WTC11 (cell line): ENCODE data around the gene ITGB3.

Experiments used
- ATF1 ChIP-seq: sonication (generic); formaldehyde crosslinking; IDR thresholded peaks from 2 replicates; pipeline ENCODE4 v1.8.1; 2023; ENCODE audit warnings: mild to moderate bottlenecking, moderate library complexity, missing genetic modification reagents
- ATF3 ChIP-seq: sonication (generic); formaldehyde crosslinking; conservative IDR thresholded peaks from 2 replicates; pipeline ENCODE4 v1.8.1; 2022; ENCODE audit warnings: mild to moderate bottlenecking, missing genetic modification reagents
- CTCF ChIP-seq: fragments of 200-600 bp; IDR thresholded peaks from 2 replicates; pipeline ENCODE4 v1.8.0; 2022; ENCODE audit warnings: antibody characterized with exemption
- ETV6 ChIP-seq: sonication (generic); formaldehyde crosslinking; IDR thresholded peaks from 2 replicates; pipeline ENCODE4 v1.8.1; 2022; ENCODE audit warnings: mild to moderate bottlenecking, missing genetic modification reagents
- JUN ChIP-seq: sonication (generic); formaldehyde crosslinking; IDR thresholded peaks from 2 replicates; pipeline ENCODE4 v1.8.0; 2023; ENCODE audit warnings: mild to moderate bottlenecking, missing genetic modification reagents
- NFE2L1 ChIP-seq: sonication (generic); formaldehyde crosslinking; IDR thresholded peaks from 2 replicates; pipeline ENCODE4 v1.8.1; 2023; ENCODE audit warnings: missing genetic modification reagents
- TEAD4 ChIP-seq: sonication (generic); formaldehyde crosslinking; IDR thresholded peaks from 2 replicates; pipeline ENCODE4 v1.8.0; 2022; ENCODE audit warnings: mild to moderate bottlenecking, missing genetic modification reagents
- ZNF423 ChIP-seq: fragments of 250-450 bp; sonication (Bioruptor Pico); IDR thresholded peaks from 2 replicates; pipeline ENCODE4 v2.1.2; 2022; ENCODE audit warnings: mild to moderate bottlenecking, moderate library complexity
- TF ChIP-seq, protein P1 (sequence below): sonication (generic); formaldehyde crosslinking; IDR thresholded peaks from 2 replicates; pipeline ENCODE4 v1.8.0; 2022; ENCODE audit warnings: mild to moderate bottlenecking, missing genetic modification reagents
- TF ChIP-seq, protein P2 (sequence below): sonication (generic); formaldehyde crosslinking; IDR thresholded peaks from 2 replicates; pipeline ENCODE4 v1.8.0; 2022; ENCODE audit warnings: mild to moderate bottlenecking, missing genetic modification reagents

DNA sequence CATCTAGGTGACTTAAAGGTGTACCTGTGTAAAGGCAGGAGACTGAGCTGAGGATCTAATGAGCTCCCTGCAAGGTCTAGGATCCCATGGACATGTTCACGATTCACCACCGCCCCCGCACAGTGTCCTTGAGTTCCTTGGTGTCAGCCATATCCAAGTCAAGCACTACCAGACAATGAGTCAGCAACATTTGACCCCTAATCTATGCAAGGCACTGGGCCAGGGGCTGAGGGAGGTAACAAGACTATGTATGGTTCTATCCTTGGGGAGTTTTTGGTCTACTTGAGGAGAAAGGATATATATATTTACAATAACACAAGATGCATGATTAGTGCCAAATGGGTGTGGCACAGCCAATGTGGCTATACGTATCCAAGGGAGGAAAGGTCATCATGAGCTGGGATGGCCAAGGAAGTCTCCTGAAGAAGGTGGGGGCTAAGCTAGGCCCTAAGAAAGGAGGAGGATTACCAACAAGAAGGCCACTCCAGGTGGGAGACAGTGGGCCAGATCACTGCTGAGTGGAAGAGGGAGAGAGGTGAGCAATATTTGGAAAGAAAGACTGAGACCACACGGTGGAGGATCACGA lies 35.0 kb downstream of the ITGB3 start:
- TF ChIP-seq TEAD4 (no peak), JUN (no peak), ETV6 (CRISPR knock-in tag) (no peak), CTCF (no peak), ATF1 (CRISPR knock-in tag) (no peak), ZNF423 (no peak), NFE2L1 (CRISPR knock-in tag) (no peak), ATF3 (CRISPR knock-in tag) (no peak)
- TF ChIP-seq, protein P1, sequence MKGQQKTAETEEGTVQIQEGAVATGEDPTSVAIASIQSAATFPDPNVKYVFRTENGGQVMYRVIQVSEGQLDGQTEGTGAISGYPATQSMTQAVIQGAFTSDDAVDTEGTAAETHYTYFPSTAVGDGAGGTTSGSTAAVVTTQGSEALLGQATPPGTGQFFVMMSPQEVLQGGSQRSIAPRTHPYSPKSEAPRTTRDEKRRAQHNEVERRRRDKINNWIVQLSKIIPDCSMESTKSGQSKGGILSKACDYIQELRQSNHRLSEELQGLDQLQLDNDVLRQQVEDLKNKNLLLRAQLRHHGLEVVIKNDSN (CRISPR knock-in tag) = no peak
- TF ChIP-seq, protein P2, sequence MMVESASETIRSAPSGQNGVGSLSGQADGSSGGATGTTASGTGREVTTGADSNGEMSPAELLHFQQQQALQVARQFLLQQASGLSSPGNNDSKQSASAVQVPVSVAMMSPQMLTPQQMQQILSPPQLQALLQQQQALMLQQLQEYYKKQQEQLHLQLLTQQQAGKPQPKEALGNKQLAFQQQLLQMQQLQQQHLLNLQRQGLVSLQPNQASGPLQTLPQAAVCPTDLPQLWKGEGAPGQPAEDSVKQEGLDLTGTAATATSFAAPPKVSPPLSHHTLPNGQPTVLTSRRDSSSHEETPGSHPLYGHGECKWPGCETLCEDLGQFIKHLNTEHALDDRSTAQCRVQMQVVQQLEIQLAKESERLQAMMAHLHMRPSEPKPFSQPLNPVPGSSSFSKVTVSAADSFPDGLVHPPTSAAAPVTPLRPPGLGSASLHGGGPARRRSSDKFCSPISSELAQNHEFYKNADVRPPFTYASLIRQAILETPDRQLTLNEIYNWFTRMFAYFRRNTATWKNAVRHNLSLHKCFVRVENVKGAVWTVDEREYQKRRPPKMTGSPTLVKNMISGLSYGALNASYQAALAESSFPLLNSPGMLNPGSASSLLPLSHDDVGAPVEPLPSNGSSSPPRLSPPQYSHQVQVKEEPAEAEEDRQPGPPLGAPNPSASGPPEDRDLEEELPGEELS (CRISPR knock-in tag) = no peak
